ENCODE results near the gene OXTR.

OXTR gene

GRCh38 chr3:8762607-8763377 is 6.6 kb downstream of the OXTR start:
- Histone ChIP-seq H3K4me3 (replicated peaks; ENCODE audit: low read depth, low read length) (no peak overlapping the region), H3K36me3 (ENCODE audit: control insufficient read depth, insufficient read depth, low read length) (no peaks in the 10 kb centered on the region), H3K27me3 (replicated peaks; ENCODE audit: control insufficient read depth, insufficient read depth, low read length) (no peaks in the 10 kb centered on the region)
- DNase-seq (ENCODE audit: extremely low read depth, insufficient read length), result no peak
- no peak for TF ChIP-seq CTCF (IDR thresholded peaks at IDR 0.05; ENCODE audit: insufficient read depth, low read length, poor library complexity, severe bottlenecking)

GRCh38 chr3:8761866-8762265 is 7.5 kb downstream of the OXTR start:
- Histone ChIP-seq H3K27me3 (replicated peaks; ENCODE audit: control insufficient read depth, insufficient read depth, low read length) (no peaks in the 10 kb centered on the region), H3K4me3 (replicated peaks; ENCODE audit: low read depth, low read length) (no peak overlapping the region), H3K36me3 (ENCODE audit: control insufficient read depth, insufficient read depth, low read length) (no peaks in the 10 kb centered on the region)
- DNase-seq (ENCODE audit: extremely low read depth, insufficient read length), result no peak
- TF ChIP-seq CTCF (IDR thresholded peaks at IDR 0.05; ENCODE audit: insufficient read depth, low read length, poor library complexity, severe bottlenecking), result no peak

- Histone ChIP-seq H3K27me3 (replicated peaks; ENCODE audit: control insufficient read depth, insufficient read depth, low read length) (no peaks in the 10 kb centered on the region), H3K4me3 (replicated peaks; ENCODE audit: low read depth, low read length) (no peak overlapping the region), H3K36me3 (ENCODE audit: control insufficient read depth, insufficient read depth, low read length) (no peaks in the 10 kb centered on the region; the same call in 1 of the 2 replicates)
- TF ChIP-seq CTCF (IDR thresholded peaks at IDR 0.05; ENCODE audit: insufficient read depth, low read length, poor library complexity, severe bottlenecking), result no peak
- DNase-seq (ENCODE audit: extremely low read depth, insufficient read length), result no peak
These were observed 8.9 kb downstream of the OXTR start for GRCh38 chr3:8760506-8760905.

GRCh38 chr3:8760091-8760490 is 9.3 kb downstream of the OXTR start:
- DNase-seq (ENCODE audit: extremely low read depth, insufficient read length), result no peak
- TF ChIP-seq CTCF (IDR thresholded peaks at IDR 0.05; ENCODE audit: insufficient read depth, low read length, poor library complexity, severe bottlenecking), result no peak
- Histone ChIP-seq H3K27me3 (replicated peaks; ENCODE audit: control insufficient read depth, insufficient read depth, low read length) (no peaks in the 10 kb centered on the region), H3K4me3 (replicated peaks; ENCODE audit: low read depth, low read length) (no peak overlapping the region), H3K36me3 (ENCODE audit: control insufficient read depth, insufficient read depth, low read length) (no peaks in the 10 kb centered on the region; the same call in 1 of the 2 replicates)

- TF ChIP-seq CTCF (IDR thresholded peaks at IDR 0.05; ENCODE audit: insufficient read depth, low read length, poor library complexity, severe bottlenecking), result no peak
- Histone ChIP-seq H3K4me3 (replicated peaks; ENCODE audit: low read depth, low read length) (no peak overlapping the region), H3K27me3 (replicated peaks; ENCODE audit: control insufficient read depth, insufficient read depth, low read length) (no peaks in the 10 kb centered on the region), H3K36me3 (ENCODE audit: control insufficient read depth, insufficient read depth, low read length) (no peaks in the 10 kb centered on the region; the same call in 1 of the 2 replicates)
- DNase-seq (ENCODE audit: extremely low read depth, insufficient read length), result no peak
These were observed 10.2 kb downstream of the OXTR start for GRCh38 chr3:8759038-8759707.

Data from GM06990 (cell line).